ENCODE data around the gene MAP3K20.
"Not testable (repeated sequence)": the region's sequence is repeated elsewhere in the genome, so short reads cannot be mapped to it uniquely, and the experiment has no call there.

MAP3K20 gene

GRCh38 chr2:173087793-173088496 is 12.3 kb downstream of the MAP3K20 start:
- DNase-seq, result no peak

GRCh38 chr2:173090276-173090877 is 14.7 kb downstream of the MAP3K20 start:
- DNase-seq, result no peak

GRCh38 chr2:173090973-173091660 is 15.5 kb downstream of the MAP3K20 start:
- no peak for DNase-seq

- DNase-seq, result no peak
Observed at GRCh38 chr2:173091910-173092309, 16.3 kb downstream of the MAP3K20 start.

GRCh38 chr2:173092844-173093402 is 17.3 kb downstream of the MAP3K20 start:
- DNase-seq, result no peak

- not testable (repeated sequence) for DNase-seq
Observed at GRCh38 chr2:173093617-173094016, 18.0 kb downstream of the MAP3K20 start.

GRCh38 chr2:173094731-173095130 is 19.1 kb downstream of the MAP3K20 start:
- no peak for DNase-seq

- DNase-seq, result no peak
Observed at GRCh38 chr2:173095356-173095755, 19.7 kb downstream of the MAP3K20 start.

- DNase-seq, result no peak
Observed at GRCh38 chr2:173099271-173099670, 23.6 kb downstream of the MAP3K20 start.

GRCh38 chr2:173099804-173100203 is 24.2 kb downstream of the MAP3K20 start:
- no peak for DNase-seq

GRCh38 chr2:173101687-173102086 is 26.0 kb downstream of the MAP3K20 start:
- no peak for DNase-seq

GRCh38 chr2:173104156-173104555 is 28.5 kb downstream of the MAP3K20 start:
- no peak for DNase-seq

GRCh38 chr2:173106959-173107628 is 31.4 kb downstream of the MAP3K20 start:
- DNase-seq, result no peak

GRCh38 chr2:173107629-173108022 is 32.0 kb downstream of the MAP3K20 start:
- no peak for DNase-seq

GRCh38 chr2:173109253-173110188 is 33.9 kb downstream of the MAP3K20 start:
- DNase-seq, result no peak

- DNase-seq, result no peak
Observed at GRCh38 chr2:173117678-173118077, 42.0 kb downstream of the MAP3K20 start.

GRCh38 chr2:173118395-173118794 is 42.7 kb downstream of the MAP3K20 start:
- no peak for DNase-seq

GRCh38 chr2:173119069-173119807 is 43.6 kb downstream of the MAP3K20 start:
- DNase-seq, result no peak

GRCh38 chr2:173119944-173120343 is 44.3 kb downstream of the MAP3K20 start:
- DNase-seq, result no peak

- no peak for DNase-seq
Observed at GRCh38 chr2:173122936-173123335, 47.3 kb downstream of the MAP3K20 start.

GRCh38 chr2:173124441-173124840 is 48.8 kb downstream of the MAP3K20 start:
- DNase-seq, result no peak
